ENCODE measurements around the gene XRN1. TPM values are rescaled to one million over a fixed set of nuclear protein-coding genes. Genes with fewer than 3 reads are reported as not detected.
"Not testable (repeated sequence)": the region's sequence is repeated elsewhere in the genome, so short reads cannot be mapped to it uniquely, and the experiment has no call there.

XRN1 gene
- total RNA-seq, 1 donor from 2014 or later, result 51.4 TPM

DNA sequence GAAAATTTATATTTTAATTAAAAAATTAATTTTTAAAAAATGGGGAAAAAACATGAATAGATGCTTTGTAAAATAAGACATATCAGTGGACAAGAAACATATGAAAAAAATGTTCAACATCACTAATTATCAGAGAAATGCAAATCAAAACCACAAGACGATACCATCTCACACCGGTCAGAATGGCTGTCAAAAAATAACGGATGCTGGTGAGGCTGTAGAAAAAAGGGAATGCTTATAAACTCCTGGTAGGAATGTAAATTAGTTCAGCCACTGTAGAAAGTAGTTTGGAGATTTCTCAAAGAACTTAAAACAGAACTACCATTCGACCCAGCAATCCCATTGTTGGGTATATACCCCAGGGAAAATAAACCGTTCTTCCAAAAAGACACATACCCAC lies 93.8 kb downstream of the XRN1 start:
- no peaks in the 10 kb centered on the region for H3K9me3 Mint-ChIP-seq
- intact Hi-C loops (cut with micrococcal nuclease), result no loop called here
- no peak overlapping the region for H3K4me3 Mint-ChIP-seq (ENCODE audit: low read depth)
- H3K36me3 Mint-ChIP-seq (ENCODE audit: low read depth), result peaks cover 46% of the 10 kb centered on the region
- no peak for DNase-seq (ENCODE audit: low spot score)
- H3K4me1 Mint-ChIP-seq (ENCODE audit: low read depth), result peaks cover under 1% of the 10 kb centered on the region
- H3K27me3 Mint-ChIP-seq (ENCODE audit: low read depth), result no peaks in the 10 kb centered on the region
- H3K27ac Mint-ChIP-seq, result no peak overlapping the region

- no peaks in the 10 kb centered on the region for H3K9me3 Mint-ChIP-seq
- H3K27ac Mint-ChIP-seq, result no peak overlapping the region
These were observed 94.3 kb downstream of the XRN1 start for GRCh38 chr3:142353571-142353970.

GRCh38 chr3:142352698-142353097 lies 95.1 kb downstream of the XRN1 start:
- H3K27me3 Mint-ChIP-seq (ENCODE audit: low read depth); H3K4me3 Mint-ChIP-seq (ENCODE audit: low read depth); H3K27ac Mint-ChIP-seq; intact Hi-C loops (cut with micrococcal nuclease); H3K9me3 Mint-ChIP-seq; H3K4me1 Mint-ChIP-seq (ENCODE audit: low read depth); DNase-seq (ENCODE audit: low spot score): not testable (repeated sequence)
- peaks cover 43% of the 10 kb centered on the region for H3K36me3 Mint-ChIP-seq (ENCODE audit: low read depth)

More at GRCh38 chr3:142353571-142353970, 94.3 kb downstream of the XRN1 start:
- H3K4me3 Mint-ChIP-seq (ENCODE audit: low read depth), result no peak overlapping the region
- H3K36me3 Mint-ChIP-seq (ENCODE audit: low read depth), result peaks cover 44% of the 10 kb centered on the region
- H3K4me1 Mint-ChIP-seq (ENCODE audit: low read depth), result no peaks in the 10 kb centered on the region
- DNase-seq (ENCODE audit: low spot score), result no peak
- intact Hi-C loops (cut with micrococcal nuclease), result no loop called here
- H3K27me3 Mint-ChIP-seq (ENCODE audit: low read depth), result no peaks in the 10 kb centered on the region

DNA sequence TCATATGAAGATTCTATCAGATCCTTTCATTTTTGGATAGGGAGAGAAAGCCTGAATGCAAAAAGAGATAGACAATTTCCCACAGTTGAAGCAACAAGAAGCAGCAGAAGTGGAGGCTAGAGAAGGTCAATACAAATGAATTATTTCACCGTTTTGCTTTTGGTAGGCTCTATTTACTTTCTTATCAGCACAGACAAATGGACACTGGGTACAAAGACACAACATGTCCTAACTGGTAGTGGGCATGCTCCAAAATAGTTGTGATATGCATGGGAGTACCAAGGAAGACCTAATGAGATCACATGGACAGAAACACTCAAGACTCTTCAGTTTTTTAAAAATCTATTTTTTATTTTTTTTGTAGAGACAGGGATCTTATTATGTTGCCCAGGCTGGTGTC lies 99.4 kb downstream of the XRN1 start:
- Mint-ChIP-seq H3K27me3 (ENCODE audit: low read depth) (no peaks in the 10 kb centered on the region), H3K4me1 (ENCODE audit: low read depth) (no peaks in the 10 kb centered on the region), H3K36me3 (ENCODE audit: low read depth) (peaks cover 44% of the 10 kb centered on the region), H3K4me3 (ENCODE audit: low read depth) (no peak overlapping the region), H3K9me3 (peaks cover 5% of the 10 kb centered on the region), H3K27ac (no peak overlapping the region)
- intact Hi-C loops (cut with micrococcal nuclease), result no loop called here
- no peak for DNase-seq (ENCODE audit: low spot score)

DNA sequence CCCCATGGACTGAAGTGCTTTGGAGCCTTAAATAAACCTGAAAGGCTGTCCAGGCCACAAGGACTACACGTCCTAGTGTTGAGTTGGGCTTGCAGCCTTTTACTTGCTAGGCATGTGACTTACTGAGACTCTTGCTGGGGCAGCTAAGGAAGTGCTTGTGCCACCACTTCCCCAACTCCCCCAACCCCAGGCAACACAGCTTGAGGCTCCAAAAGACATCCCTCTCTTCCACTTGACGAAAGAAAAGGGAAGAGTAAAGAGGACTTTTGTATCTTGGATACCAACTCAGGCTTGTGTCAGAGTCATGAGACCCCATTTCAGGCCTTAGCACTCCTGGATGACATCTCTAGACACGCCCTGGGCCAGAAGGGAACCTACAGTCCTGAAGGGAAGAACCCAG lies 109.8 kb downstream of the XRN1 start:
- DNase-seq (ENCODE audit: low spot score), result no peak
- no peaks in the 10 kb centered on the region for H3K4me1 Mint-ChIP-seq (ENCODE audit: low read depth)
- peaks cover 72% of the 10 kb centered on the region for H3K36me3 Mint-ChIP-seq (ENCODE audit: low read depth)
- no peaks in the 10 kb centered on the region for H3K27me3 Mint-ChIP-seq (ENCODE audit: low read depth)
- intact Hi-C loops (cut with micrococcal nuclease), result no loop called here
- H3K27ac Mint-ChIP-seq, result no peak overlapping the region
- H3K4me3 Mint-ChIP-seq (ENCODE audit: low read depth), result no peak overlapping the region
- H3K9me3 Mint-ChIP-seq, result peaks cover 36% of the 10 kb centered on the region

DNA sequence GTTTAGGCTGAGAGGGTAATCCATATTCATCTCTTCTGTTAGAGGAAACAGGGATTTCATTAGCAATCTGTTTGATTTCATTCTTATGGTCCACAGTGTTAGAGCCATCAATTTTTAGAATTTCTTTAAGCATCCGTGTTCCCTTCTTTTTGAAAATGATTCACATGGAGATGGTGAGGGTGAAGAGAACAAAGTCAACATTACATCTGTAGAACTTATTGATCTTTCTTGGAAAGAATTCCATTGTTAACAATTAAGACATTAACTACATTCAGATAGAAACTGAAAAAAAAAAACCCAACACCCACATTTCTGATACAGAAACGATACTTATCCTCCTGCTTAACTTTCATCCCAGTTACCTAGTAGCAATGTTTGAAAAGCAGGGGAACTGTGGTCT lies 115.4 kb downstream of the XRN1 start:
- Mint-ChIP-seq H3K27me3 (ENCODE audit: low read depth) (no peaks in the 10 kb centered on the region), H3K36me3 (ENCODE audit: low read depth) (peaks cover 57% of the 10 kb centered on the region), H3K27ac (no peak overlapping the region), H3K4me1 (ENCODE audit: low read depth) (no peaks in the 10 kb centered on the region), H3K4me3 (ENCODE audit: low read depth) (no peak overlapping the region), H3K9me3 (no peaks in the 10 kb centered on the region)
- intact Hi-C loops (cut with micrococcal nuclease), result no loop called here
- no peak for DNase-seq (ENCODE audit: low spot score)

- H3K4me3 Mint-ChIP-seq (ENCODE audit: low read depth); intact Hi-C loops (cut with micrococcal nuclease); H3K4me1 Mint-ChIP-seq (ENCODE audit: low read depth); H3K27ac Mint-ChIP-seq; H3K27me3 Mint-ChIP-seq (ENCODE audit: low read depth); DNase-seq (ENCODE audit: low spot score): not testable (repeated sequence)
- peaks cover 77% of the 10 kb centered on the region for H3K36me3 Mint-ChIP-seq (ENCODE audit: low read depth)
- peaks cover 19% of the 10 kb centered on the region for H3K9me3 Mint-ChIP-seq
These were observed 123.4 kb downstream of the XRN1 start for GRCh38 chr3:142324275-142324953.

GRCh38 chr3:142319912-142320311 lies 127.9 kb downstream of the XRN1 start:
- Mint-ChIP-seq H3K27ac (no peak overlapping the region), H3K9me3 (peaks cover 6% of the 10 kb centered on the region), H3K27me3 (ENCODE audit: low read depth) (no peaks in the 10 kb centered on the region), H3K4me1 (ENCODE audit: low read depth) (peaks cover 3% of the 10 kb centered on the region), H3K36me3 (ENCODE audit: low read depth) (peaks cover 55% of the 10 kb centered on the region), H3K4me3 (ENCODE audit: low read depth) (no peak overlapping the region)
- DNase-seq (ENCODE audit: low spot score), result no peak
- intact Hi-C loops (cut with micrococcal nuclease), result loop anchor here (5.0 kb wide), 1 partner anchor 503 kb away; no protein-coding TSS in a partner anchor

DNA sequence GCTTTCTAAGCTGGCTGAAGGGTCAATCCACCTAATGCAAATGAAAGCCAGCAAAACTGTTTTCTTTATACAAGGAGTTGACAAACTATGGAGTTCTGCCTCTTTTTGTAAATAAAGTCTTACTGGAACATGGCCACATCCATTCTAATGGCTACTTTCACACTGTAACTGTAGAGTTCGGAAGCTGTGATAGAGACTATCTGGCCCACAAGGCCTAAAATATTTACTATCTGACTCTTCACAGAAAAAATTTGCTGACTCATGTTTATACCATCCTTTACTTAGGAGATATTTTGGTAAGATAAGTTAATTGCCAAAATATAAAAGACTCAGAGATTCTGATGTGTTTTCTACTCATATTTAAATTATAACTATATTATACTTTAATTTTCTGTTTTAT lies 128.7 kb downstream of the XRN1 start:
- DNase-seq (ENCODE audit: low spot score), result no peak
- H3K9me3 Mint-ChIP-seq, result no peaks in the 10 kb centered on the region

DNA sequence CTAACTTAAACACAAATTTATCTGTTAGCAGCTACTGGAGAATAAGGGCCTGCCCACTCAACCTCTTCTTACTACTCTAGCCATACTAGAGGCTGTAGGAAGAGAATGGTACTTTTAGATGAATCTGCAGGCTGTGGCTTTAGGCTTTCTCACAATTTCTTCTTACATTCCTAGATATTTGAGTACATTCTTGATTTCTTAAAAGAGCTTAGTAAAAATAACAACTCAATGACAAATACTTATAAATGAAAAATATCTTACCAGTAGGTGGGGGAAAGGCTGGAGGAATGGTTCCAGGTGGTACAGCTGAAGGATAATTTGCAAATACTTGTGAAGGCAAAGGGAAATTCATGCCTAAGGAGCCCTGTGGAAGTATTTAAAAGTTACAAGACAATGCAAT lies 129.5 kb downstream of the XRN1 start:
- peaks cover 49% of the 10 kb centered on the region for H3K36me3 Mint-ChIP-seq (ENCODE audit: low read depth)
- peaks cover 3% of the 10 kb centered on the region for H3K4me1 Mint-ChIP-seq (ENCODE audit: low read depth)
- DNase-seq (ENCODE audit: low spot score), result no peak
- no peaks in the 10 kb centered on the region for H3K27me3 Mint-ChIP-seq (ENCODE audit: low read depth)
- no peaks in the 10 kb centered on the region for H3K9me3 Mint-ChIP-seq
- H3K4me3 Mint-ChIP-seq (ENCODE audit: low read depth), result no peak overlapping the region
- no peak overlapping the region for H3K27ac Mint-ChIP-seq
- intact Hi-C loops (cut with micrococcal nuclease), result loop anchor here (5.0 kb wide), 1 partner anchor 501 kb away; no protein-coding TSS in a partner anchor

More for the DNA sequence above, 128.7 kb downstream of the XRN1 start:
- intact Hi-C loops (cut with micrococcal nuclease), result loop anchor here (5.0 kb wide), 1 partner anchor 502 kb away; no protein-coding TSS in a partner anchor
- no peaks in the 10 kb centered on the region for H3K27me3 Mint-ChIP-seq (ENCODE audit: low read depth)
- H3K27ac Mint-ChIP-seq, result no peak overlapping the region
- peaks cover 47% of the 10 kb centered on the region for H3K36me3 Mint-ChIP-seq (ENCODE audit: low read depth)
- no peak overlapping the region for H3K4me3 Mint-ChIP-seq (ENCODE audit: low read depth)
- H3K4me1 Mint-ChIP-seq (ENCODE audit: low read depth), result peaks cover 3% of the 10 kb centered on the region

DNA sequence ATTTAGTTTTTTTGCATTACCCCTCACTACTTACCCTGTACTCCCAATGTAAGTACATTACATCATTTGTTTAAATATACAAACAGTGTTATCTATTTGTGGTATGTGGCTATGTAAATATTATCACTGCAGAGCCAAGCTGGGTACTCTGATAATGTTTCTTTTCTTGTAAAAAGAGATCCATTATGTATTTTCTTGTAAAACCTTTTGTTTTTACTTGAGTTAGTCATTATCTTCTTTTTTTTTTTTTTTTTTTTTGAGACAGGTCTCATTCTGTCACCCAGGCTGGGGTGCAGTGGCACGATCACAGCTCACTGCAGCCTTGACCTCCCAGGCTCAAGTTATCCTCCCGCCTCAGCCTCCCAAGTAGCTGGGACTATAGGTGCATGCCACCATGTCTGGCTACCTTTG lies 131.9 kb downstream of the XRN1 start:
- not testable (repeated sequence) for H3K4me3 Mint-ChIP-seq (ENCODE audit: low read depth); DNase-seq (ENCODE audit: low spot score); H3K9me3 Mint-ChIP-seq; H3K27ac Mint-ChIP-seq; H3K4me1 Mint-ChIP-seq (ENCODE audit: low read depth); H3K27me3 Mint-ChIP-seq (ENCODE audit: low read depth)
- intact Hi-C loops (cut with micrococcal nuclease), result loop anchor here (5.0 kb wide), 1 partner anchor 499 kb away; no protein-coding TSS in a partner anchor
- peaks cover 53% of the 10 kb centered on the region for H3K36me3 Mint-ChIP-seq (ENCODE audit: low read depth)

- H3K27ac Mint-ChIP-seq, result no peak overlapping the region
- H3K27me3 Mint-ChIP-seq (ENCODE audit: low read depth), result no peaks in the 10 kb centered on the region
- H3K36me3 Mint-ChIP-seq (ENCODE audit: low read depth), result peaks cover 51% of the 10 kb centered on the region
- intact Hi-C loops (cut with micrococcal nuclease), result loop anchor here (5.0 kb wide), 1 partner anchor 498 kb away; no protein-coding TSS in a partner anchor
- peaks cover under 1% of the 10 kb centered on the region for H3K4me1 Mint-ChIP-seq (ENCODE audit: low read depth)
- DNase-seq (ENCODE audit: low spot score), result no peak
- no peaks in the 10 kb centered on the region for H3K9me3 Mint-ChIP-seq
- no peak overlapping the region for H3K4me3 Mint-ChIP-seq (ENCODE audit: low read depth)
These were observed 132.8 kb downstream of the XRN1 start for GRCh38 chr3:142315083-142315482.

GRCh38 chr3:142310439-142310838 lies 137.4 kb downstream of the XRN1 start:
- no peaks in the 10 kb centered on the region for H3K9me3 Mint-ChIP-seq
- no peaks in the 10 kb centered on the region for H3K4me1 Mint-ChIP-seq (ENCODE audit: low read depth)
- H3K27me3 Mint-ChIP-seq (ENCODE audit: low read depth), result no peaks in the 10 kb centered on the region
- peaks cover 51% of the 10 kb centered on the region for H3K36me3 Mint-ChIP-seq (ENCODE audit: low read depth)
- no peak overlapping the region for H3K4me3 Mint-ChIP-seq (ENCODE audit: low read depth)
- DNase-seq (ENCODE audit: low spot score), result no peak
- no peak overlapping the region for H3K27ac Mint-ChIP-seq
- intact Hi-C loops (cut with micrococcal nuclease), result no loop called here

All from activated T-helper 2 cell treated with anti-CD3 and anti-CD28 coated beads, Interferon-gamma antibody, Interleukin-2, Interleukin-4, amounts not matched to agents 10 μg/mL and 5 μg/mL and 100 μg/mL, durations not matched to agents 14 hours and 24 hours and 36 hours (primary cell).